Neuron (in vitro differentiated cells): Measurements from ENCODE around the gene MIPOL1.

Experiments
- H2AFZ ChIP-seq: one replicate; pipeline ENCODE4 v1.6.1; 2013; ENCODE audit warnings: low read depth, mild to moderate bottlenecking, inconsistent platforms, low read length, moderate library complexity
- H3K27me3 ChIP-seq: one replicate; pipeline ENCODE4 v1.6.1; 2013; ENCODE audit warnings: low read length; ENCODE audit not compliant: insufficient read depth
- H3K36me3 ChIP-seq: one replicate; pipeline ENCODE4 v1.6.1; 2013; ENCODE audit warnings: low read length; ENCODE audit not compliant: insufficient read depth
- H3K4me1 ChIP-seq: one replicate; pipeline ENCODE4 v1.6.1; 2013; ENCODE audit warnings: low read length; ENCODE audit not compliant: insufficient read depth
- H3K4me3 ChIP-seq: 2 replicates; pipeline ENCODE4 v1.5.1; 2013; ENCODE audit warnings: mild to moderate bottlenecking, low read length, moderate library complexity
- H3K9me3 ChIP-seq: one replicate; pipeline ENCODE4 v1.6.1; 2013; ENCODE audit warnings: low read length

Gene MIPOL1

DNA sequence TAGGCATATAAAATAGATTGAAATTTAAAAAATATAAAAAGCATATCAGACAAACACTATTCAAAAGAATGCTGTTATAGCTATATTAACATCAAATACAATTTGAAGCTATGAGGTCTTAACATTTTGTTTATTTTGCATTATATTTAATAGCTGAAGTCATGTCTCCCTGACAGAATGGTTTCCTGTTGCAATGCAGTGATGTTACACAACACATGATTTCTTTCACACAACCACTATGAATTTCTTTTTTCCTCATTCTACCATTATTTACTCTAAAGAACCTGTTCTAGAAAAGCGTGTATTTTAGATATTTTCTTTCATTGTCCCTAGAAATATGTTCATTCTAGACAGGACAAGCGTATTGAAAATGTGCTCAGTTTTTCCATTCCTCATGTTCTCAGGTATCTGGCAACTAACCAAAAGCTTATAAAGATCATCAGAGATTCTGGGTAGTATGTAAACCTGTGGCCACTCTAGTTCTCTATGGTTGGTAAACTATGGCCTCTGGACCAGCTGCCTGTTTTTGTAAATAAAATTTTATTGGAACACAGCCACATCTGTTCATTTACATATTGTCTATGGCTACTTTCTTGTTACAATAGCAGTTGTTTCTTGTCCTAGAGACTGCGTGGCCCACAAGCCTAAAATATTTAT lies 213.5 kb downstream of the MIPOL1 start:
- H2AFZ ChIP-seq = no peak overlapping the region
- no peak overlapping the region for H3K4me3 ChIP-seq
- no peaks in the 10 kb centered on the region for H3K36me3 ChIP-seq
- no peaks in the 10 kb centered on the region for H3K4me1 ChIP-seq
- no peaks in the 10 kb centered on the region for H3K27me3 ChIP-seq
- no peaks in the 10 kb centered on the region for H3K9me3 ChIP-seq

DNA sequence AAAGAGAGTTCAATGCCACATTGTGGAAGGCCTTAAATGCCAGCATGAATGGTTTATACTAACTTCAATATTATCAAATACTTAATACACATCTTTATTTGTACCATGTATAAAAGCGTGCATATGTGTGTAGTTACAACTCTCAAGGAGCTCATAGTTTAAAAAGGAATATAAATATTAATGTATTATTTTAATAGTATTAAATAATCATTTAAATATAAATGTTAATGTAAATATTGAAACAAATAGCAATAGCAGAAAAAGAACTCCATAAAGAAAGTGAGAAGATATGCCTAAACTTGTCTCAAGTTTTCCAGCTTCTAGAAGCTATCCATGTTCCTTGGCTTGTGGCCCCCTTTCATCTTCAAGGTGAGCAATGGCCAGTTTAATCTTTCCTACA lies 215.3 kb downstream of the MIPOL1 start:
- H3K27me3 ChIP-seq = no peaks in the 10 kb centered on the region
- no peaks in the 10 kb centered on the region for H3K36me3 ChIP-seq
- H3K9me3 ChIP-seq = no peaks in the 10 kb centered on the region
- no peak overlapping the region for H3K4me3 ChIP-seq
- no peaks in the 10 kb centered on the region for H3K4me1 ChIP-seq
- no peak overlapping the region for H2AFZ ChIP-seq

DNA sequence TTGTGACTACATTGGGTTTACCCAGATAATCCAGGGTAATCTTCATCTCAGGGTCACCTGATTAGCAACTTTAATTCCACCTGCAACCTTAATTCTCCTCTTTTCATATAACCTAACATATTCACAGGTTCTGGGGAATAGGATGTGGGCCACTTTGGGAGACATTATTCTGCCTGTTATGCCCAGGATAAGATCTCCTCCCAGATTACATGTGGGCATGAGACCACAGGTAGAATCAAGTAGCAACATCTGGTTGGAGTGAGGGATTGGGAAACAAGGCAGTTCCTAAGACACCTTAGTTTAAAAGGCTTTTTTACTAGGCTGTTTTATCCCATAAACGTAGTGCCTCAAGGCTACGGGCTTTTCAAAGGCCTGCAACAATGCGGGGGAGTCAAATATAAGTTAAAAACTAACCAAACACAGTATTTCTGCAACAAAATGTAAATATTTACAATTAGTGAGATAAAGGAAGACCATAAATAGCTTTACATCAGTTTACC lies 215.8 kb downstream of the MIPOL1 start:
- Histone ChIP-seq H3K36me3 (no peaks in the 10 kb centered on the region), H3K27me3 (no peaks in the 10 kb centered on the region)

DNA sequence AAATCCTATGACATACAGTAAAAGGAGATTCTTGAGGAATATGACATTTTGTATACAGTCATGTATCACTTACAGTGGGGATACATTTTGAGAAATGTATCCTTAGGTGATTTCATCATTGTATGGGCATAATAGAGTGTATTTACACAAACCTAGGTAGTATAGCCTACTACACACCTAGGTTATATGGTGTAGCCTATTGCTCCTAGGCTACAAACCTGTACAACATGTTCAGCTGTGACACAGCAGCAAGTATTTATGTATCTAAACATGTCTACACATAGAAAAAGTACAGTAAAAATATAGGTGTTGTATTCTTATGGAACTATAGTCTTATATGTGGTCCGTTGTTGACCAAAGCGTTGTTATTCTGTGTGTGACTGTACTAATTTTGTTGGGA lies 218.5 kb downstream of the MIPOL1 start:
- Histone ChIP-seq H3K4me3 (no peak overlapping the region), H3K36me3 (no peaks in the 10 kb centered on the region), H3K27me3 (no peaks in the 10 kb centered on the region), H3K4me1 (no peaks in the 10 kb centered on the region), H2AFZ (no peak overlapping the region), H3K9me3 (no peaks in the 10 kb centered on the region)

More for the DNA sequence above, 215.8 kb downstream of the MIPOL1 start:
- no peak overlapping the region for H2AFZ ChIP-seq
- no peak overlapping the region for H3K4me3 ChIP-seq
- no peaks in the 10 kb centered on the region for H3K4me1 ChIP-seq
- H3K9me3 ChIP-seq = no peaks in the 10 kb centered on the region

DNA sequence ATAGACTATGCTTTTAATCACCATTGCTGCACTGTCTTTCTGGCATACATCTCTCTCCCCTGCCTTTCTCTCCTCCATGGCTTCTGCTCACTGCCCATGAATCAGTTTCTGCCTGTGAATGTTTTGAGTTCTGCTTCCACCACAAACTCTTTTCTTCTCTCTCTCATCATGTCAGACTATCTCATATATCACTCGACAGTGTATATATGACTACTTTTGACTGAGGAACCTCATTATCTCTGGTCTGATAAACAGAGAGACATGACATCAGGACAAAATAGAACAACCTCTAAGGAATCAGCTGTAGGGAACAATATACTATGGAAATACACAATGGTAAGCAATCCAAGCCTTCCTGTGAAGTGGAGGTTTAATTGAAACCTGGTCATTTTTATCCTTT lies 219.4 kb downstream of the MIPOL1 start:
- Histone ChIP-seq H3K27me3 (no peaks in the 10 kb centered on the region), H3K4me1 (no peaks in the 10 kb centered on the region), H3K4me3 (no peak overlapping the region), H3K9me3 (no peaks in the 10 kb centered on the region), H3K36me3 (no peaks in the 10 kb centered on the region), H2AFZ (no peak overlapping the region)

DNA sequence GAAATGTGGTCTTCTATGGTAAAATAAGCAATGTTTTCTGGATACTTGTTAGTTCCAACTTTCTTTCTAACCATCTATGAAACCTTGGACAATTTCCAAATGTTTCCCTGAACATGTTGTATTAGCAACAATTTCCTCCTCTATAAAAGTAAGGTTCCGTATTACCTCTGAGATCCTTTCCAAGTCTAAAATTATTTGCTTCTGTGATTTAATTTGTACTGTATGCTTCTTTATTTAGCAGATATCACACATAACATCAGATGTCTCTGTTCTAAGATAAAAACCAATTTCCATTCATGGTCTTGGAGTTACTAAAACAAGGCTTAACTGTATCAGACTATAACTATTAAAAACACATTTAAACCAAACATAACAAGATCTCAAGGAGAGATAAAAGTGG lies 220.1 kb downstream of the MIPOL1 start:
- H3K4me1 ChIP-seq = no peaks in the 10 kb centered on the region
- no peak overlapping the region for H2AFZ ChIP-seq

DNA sequence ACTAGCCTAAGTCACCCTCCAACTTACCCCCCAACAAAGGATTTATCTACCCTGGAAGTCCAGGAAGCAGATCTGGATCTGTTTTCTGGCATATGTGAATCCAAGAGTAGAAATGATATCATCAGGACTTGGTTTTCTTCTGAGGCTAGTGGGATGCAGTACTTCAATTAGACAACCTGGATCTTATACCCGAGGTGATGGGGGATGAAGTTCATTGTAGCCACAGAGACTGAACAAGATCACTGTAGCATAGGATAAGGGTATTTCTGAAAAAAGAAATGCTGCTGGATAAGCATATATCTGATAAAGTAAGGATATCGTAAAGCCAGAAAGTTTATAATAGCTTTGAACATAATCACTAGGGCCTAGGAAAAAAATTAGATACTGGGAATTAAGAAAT lies 222.9 kb downstream of the MIPOL1 start:
- no peaks in the 10 kb centered on the region for H3K36me3 ChIP-seq
- H3K4me3 ChIP-seq = no peak overlapping the region
- H3K27me3 ChIP-seq = no peaks in the 10 kb centered on the region
- no peaks in the 10 kb centered on the region for H3K9me3 ChIP-seq
- H2AFZ ChIP-seq = no peak overlapping the region
- H3K4me1 ChIP-seq = no peaks in the 10 kb centered on the region

More for the DNA sequence above, 220.1 kb downstream of the MIPOL1 start:
- H3K4me3 ChIP-seq = no peak overlapping the region
- H3K36me3 ChIP-seq = no peaks in the 10 kb centered on the region
- H3K9me3 ChIP-seq = no peaks in the 10 kb centered on the region
- no peaks in the 10 kb centered on the region for H3K27me3 ChIP-seq

DNA sequence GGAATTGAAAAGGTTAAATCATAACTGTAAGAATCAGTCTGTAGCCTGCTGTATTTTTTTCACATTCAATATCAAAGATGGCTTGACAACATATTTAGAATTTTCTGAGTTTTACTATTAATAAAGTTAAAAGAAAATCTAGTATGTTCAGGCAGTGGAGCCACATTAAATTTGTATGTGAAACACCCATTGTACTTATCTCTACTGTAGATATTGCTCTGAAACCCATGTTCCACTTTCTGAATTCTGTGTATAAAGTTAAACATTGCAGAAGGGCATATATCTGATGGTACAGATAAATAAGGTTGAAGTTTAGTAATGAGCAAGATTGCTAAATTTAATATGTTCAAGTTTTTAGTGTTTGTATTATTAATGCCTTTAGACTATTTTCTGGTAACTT lies 224.6 kb downstream of the MIPOL1 start:
- Histone ChIP-seq H3K4me1 (no peaks in the 10 kb centered on the region), H3K4me3 (no peak overlapping the region), H3K27me3 (no peaks in the 10 kb centered on the region), H3K36me3 (no peaks in the 10 kb centered on the region), H2AFZ (no peak overlapping the region), H3K9me3 (no peaks in the 10 kb centered on the region)

DNA sequence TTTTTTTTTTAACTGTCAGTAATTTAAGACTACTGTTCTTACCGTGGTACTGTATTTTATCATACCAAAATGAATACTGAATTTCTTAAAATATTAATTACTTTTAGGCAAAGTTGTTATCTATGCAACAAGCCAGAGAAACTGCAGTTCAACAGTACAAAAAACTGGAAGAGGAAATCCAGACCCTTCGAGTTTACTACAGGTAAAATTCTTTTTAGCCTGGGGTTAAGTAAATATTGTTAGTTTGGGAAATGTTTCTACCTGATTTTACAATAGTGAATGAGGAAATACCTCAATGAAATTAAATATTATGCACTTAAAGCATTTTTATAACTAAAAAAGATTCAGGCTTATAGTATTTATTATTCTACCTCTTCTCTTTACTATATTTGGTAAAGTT lies 225.0 kb downstream of the MIPOL1 start:
- H3K4me3 ChIP-seq = no peak overlapping the region
- no peaks in the 10 kb centered on the region for H3K36me3 ChIP-seq
- no peaks in the 10 kb centered on the region for H3K4me1 ChIP-seq
- no peak overlapping the region for H2AFZ ChIP-seq
- H3K9me3 ChIP-seq = no peaks in the 10 kb centered on the region
- no peaks in the 10 kb centered on the region for H3K27me3 ChIP-seq

DNA sequence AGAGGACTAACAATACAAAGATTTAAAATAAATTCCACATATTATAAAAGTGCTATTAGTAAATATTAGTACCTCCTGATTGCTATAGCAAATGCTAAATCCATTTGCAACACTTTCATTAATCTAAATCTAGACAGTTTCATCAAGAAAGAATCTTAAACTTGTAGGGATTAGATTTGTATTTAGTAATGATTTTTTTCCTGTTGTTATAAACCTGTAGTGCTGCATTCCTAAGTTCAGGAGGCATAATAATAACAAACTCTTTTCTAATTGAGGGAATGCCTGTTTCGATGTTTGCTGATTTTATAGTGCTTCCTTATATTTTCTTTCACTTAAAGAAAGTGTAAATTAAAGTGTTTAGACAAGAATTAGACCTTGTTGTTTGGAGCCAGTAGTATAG lies 231.2 kb downstream of the MIPOL1 start:
- H3K36me3 ChIP-seq = no peaks in the 10 kb centered on the region
- no peak overlapping the region for H3K4me3 ChIP-seq
- no peaks in the 10 kb centered on the region for H3K4me1 ChIP-seq
- H3K27me3 ChIP-seq = no peaks in the 10 kb centered on the region
- H3K9me3 ChIP-seq = no peaks in the 10 kb centered on the region
- no peak overlapping the region for H2AFZ ChIP-seq

DNA sequence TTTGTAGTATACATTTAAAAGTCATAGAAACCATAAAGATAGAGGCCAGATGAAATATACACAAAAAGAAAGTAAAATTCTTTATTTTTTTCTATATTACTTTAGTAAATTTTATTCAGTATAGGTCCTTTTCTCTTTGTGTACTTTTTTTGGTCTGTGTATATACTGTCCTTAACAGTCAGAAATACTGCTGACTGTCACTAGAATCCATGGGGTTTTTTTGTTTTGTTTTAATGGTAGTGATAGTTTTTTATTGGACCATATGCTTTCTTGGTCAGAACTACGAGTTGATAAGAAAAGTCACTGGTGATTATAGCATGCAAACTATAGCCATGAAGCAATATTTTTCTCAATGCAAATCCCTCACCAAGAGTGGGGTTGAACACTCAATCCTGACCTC lies 231.9 kb downstream of the MIPOL1 start:
- Histone ChIP-seq H3K4me3 (no peak overlapping the region), H3K4me1 (no peaks in the 10 kb centered on the region), H3K9me3 (no peaks in the 10 kb centered on the region), H3K36me3 (no peaks in the 10 kb centered on the region), H3K27me3 (no peaks in the 10 kb centered on the region), H2AFZ (no peak overlapping the region)

DNA sequence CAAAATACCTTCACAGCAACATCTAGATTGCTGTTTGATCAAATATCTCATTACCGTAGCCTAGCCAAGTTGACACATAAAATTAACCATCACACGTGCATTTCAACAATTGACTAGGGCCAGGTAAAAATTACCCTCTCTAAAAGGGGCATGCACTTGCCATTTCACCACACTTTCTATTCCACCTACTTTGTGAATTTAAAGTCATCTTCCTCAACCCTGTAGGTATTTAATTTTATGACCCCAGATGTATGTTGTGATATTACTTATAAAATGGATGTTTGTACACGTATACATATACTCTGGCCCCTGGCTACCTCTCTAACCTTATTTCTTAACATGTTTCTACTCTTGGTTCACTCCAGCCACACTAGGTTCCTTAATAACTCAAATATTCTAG lies 237.1 kb downstream of the MIPOL1 start:
- Histone ChIP-seq H3K4me3 (no peak overlapping the region), H3K4me1 (peaks cover 2% of the 10 kb centered on the region), H3K36me3 (no peaks in the 10 kb centered on the region), H2AFZ (no peak overlapping the region), H3K9me3 (no peaks in the 10 kb centered on the region), H3K27me3 (no peaks in the 10 kb centered on the region)

DNA sequence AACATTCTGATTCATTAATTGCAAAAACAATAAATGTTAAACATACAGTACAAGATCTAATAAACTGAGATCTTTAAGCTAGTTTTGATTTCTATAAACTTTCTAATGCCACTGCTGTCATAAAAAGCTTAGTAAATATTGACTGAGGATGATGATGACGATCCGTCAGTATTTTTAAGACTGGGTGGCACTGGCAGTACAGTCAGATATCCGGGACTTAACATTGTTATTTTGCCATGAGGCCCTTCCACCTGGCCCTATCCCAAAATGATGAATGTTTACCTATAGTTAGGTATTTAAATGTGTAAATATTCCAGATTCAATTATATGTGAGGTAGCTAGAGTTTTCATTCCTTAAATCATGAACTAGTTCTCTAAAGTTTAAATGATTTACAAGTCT lies 238.8 kb downstream of the MIPOL1 start:
- Histone ChIP-seq H3K4me3 (no peak overlapping the region), H3K9me3 (no peaks in the 10 kb centered on the region), H2AFZ (no peak overlapping the region), H3K36me3 (no peaks in the 10 kb centered on the region), H3K27me3 (no peaks in the 10 kb centered on the region), H3K4me1 (peaks cover 2% of the 10 kb centered on the region)

DNA sequence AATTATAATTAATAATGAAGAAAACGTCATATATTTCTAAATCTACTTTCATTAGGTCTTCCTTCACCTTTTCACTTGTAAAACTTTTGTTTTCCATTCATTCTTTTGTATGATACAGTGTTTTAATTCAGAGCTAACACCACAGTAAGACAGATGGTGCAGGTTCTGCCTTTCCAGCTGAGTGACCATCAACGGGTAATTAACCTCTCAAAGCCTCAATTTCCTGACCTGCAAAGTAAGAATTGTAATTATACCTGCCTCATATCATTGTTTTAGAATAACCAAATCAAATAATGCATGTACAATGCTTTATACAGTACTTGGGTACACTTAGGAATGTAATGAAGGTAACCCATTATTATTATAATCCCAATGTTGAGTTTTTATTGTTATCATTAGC lies 239.8 kb downstream of the MIPOL1 start:
- H3K27me3 ChIP-seq = no peaks in the 10 kb centered on the region
- H3K9me3 ChIP-seq = no peaks in the 10 kb centered on the region
- peaks cover 2% of the 10 kb centered on the region for H3K4me1 ChIP-seq
- H2AFZ ChIP-seq = no peak overlapping the region
- H3K4me3 ChIP-seq = no peak overlapping the region
- no peaks in the 10 kb centered on the region for H3K36me3 ChIP-seq
